ENCODE results near the gene GDA.

DNA sequence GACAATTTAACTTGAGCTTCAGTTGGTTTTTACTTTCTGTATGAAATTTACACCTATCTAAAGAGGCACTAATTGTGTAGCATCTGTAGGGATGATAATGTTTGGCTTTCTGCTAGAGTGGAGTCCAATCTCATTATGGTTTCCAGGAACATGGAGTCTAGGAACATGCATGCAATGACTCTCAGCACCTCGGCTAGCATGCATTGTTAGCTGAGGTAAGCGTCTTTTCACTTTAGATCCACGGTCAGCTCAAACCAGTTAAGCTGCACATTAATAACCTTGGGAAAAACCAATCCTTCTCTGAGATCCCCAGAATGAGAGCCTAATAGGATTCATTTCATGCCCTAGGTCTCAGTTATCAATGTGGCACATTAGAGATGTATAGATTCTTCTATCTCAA is 7.8 kb upstream of the GDA start:
- TF ChIP-seq, protein P1, sequence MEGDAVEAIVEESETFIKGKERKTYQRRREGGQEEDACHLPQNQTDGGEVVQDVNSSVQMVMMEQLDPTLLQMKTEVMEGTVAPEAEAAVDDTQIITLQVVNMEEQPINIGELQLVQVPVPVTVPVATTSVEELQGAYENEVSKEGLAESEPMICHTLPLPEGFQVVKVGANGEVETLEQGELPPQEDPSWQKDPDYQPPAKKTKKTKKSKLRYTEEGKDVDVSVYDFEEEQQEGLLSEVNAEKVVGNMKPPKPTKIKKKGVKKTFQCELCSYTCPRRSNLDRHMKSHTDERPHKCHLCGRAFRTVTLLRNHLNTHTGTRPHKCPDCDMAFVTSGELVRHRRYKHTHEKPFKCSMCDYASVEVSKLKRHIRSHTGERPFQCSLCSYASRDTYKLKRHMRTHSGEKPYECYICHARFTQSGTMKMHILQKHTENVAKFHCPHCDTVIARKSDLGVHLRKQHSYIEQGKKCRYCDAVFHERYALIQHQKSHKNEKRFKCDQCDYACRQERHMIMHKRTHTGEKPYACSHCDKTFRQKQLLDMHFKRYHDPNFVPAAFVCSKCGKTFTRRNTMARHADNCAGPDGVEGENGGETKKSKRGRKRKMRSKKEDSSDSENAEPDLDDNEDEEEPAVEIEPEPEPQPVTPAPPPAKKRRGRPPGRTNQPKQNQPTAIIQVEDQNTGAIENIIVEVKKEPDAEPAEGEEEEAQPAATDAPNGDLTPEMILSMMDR (conservative IDR thresholded peaks at IDR 0.05), result no peak
- no peak for TF ChIP-seq EZH2 (IDR thresholded peaks at IDR 0.05; ENCODE audit: low read depth)
